GM12878 (cell line): ENCODE data around the gene ASCC1. TPM values are rescaled to one million over a fixed set of nuclear protein-coding genes. Genes with fewer than 3 reads are reported as not detected.

ENCODE experiments used
- ATAC-seq: fragments of 200-7000 bp; cut with Tn5 transposase; 3 replicates; pipeline ENCODE4 v1.9.1; 2020; ENCODE audit warnings: mild to moderate bottlenecking, moderate library complexity
- BruUV-seq: library from RNA; stranded (reverse); fragments of 400-500 nt; replicated peaks from 2 replicates; lab custom pipeline; 2021; lab: Mats Ljungman, UMichigan
- CTCF ChIA-PET: fragments of 300-600 bp; sonication (Branson Sonifier 250); formaldehyde crosslinking; extraction: SDS; loops from one replicate; lab custom pipeline; 2021; ENCODE audit warnings: inconsistent platforms; lab: Yijun Ruan, JAX
- POLR2A ChIA-PET: fragments of 350-600 bp; formaldehyde crosslinking; extraction: SDS; loops from one replicate; lab custom pipeline; 2021; ENCODE audit warnings: inconsistent platforms; lab: Charles Lee
- RAD21 ChIA-PET: fragments of 300-600 bp; sonication (Branson Sonifier 250); formaldehyde crosslinking; loops from one replicate; lab custom pipeline; 2023; ENCODE audit warnings: antibody characterized with exemption; ENCODE audit not compliant: unreplicated experiment; lab: Charles Lee
- SMC1A ChIA-PET: fragments of 300-600 bp; sonication (Branson Sonifier 250); formaldehyde crosslinking; loops from one replicate; lab custom pipeline; 2023; ENCODE audit not compliant: unreplicated experiment, uncharacterized antibody; lab: Charles Lee
- DNase-seq: peaks from one replicate; pipeline ENCODE4 v3.0.0-alpha.2; 2011; ENCODE audit warnings: low read depth, low spot score
- FAIRE-seq: peaks from 3 replicates; lab custom pipeline; 2011; peaks lifted over from hg19 to GRCh38; lab: Jason Lieb, UNC
- H2AFZ ChIP-seq: 2 replicates; pipeline ENCODE4 v1.6.0; 2011; ENCODE audit warnings: low read depth, low read length, control low read depth; ENCODE audit not compliant: control insufficient read depth
- H3K27ac ChIP-seq: 2 replicates; pipeline ENCODE4 v1.5.1; 2011; ENCODE audit warnings: control low read depth; ENCODE audit not compliant: control insufficient read depth, insufficient read depth
- H3K27me3 ChIP-seq, 2 experiments: replicated peaks in 1 of 2; 2 replicates each; pipeline versions ENCODE4 v1.6.0 to v1.6.1; 2011; ENCODE audit warnings: low read length in 1 of 2; ENCODE audit not compliant: control insufficient read depth in 2 of 2, insufficient read depth in 2 of 2
- H3K36me3 ChIP-seq, 2 experiments: 2 replicates each; pipeline ENCODE4 v1.5.1; 2011; ENCODE audit warnings: low read length in 1 of 2; ENCODE audit not compliant: control insufficient read depth in 2 of 2, insufficient read depth in 2 of 2
- H3K4me1 ChIP-seq: 2 replicates; pipeline ENCODE4 v1.6.1; 2011; ENCODE audit warnings: mild to moderate bottlenecking, low read length, moderate library complexity, mixed read lengths; ENCODE audit not compliant: control insufficient read depth, insufficient read depth
- H3K4me2 ChIP-seq: 2 replicates; pipeline ENCODE4 v1.6.0; 2011; ENCODE audit warnings: control low read depth; ENCODE audit not compliant: control insufficient read depth, insufficient read depth
- H3K4me3 ChIP-seq: fragments of 200-600 bp; sonication (generic); 2 replicates; pipeline ENCODE4 v1.5.1; 2016
- H3K79me2 ChIP-seq: 2 replicates; pipeline ENCODE4 v1.6.0; 2011; ENCODE audit warnings: low read length; ENCODE audit not compliant: control insufficient read depth, insufficient read depth
- H3K9ac ChIP-seq: 2 replicates; pipeline ENCODE4 v1.8.0; 2011; ENCODE audit warnings: low read length, control low read depth, mixed read lengths; ENCODE audit not compliant: control insufficient read depth, insufficient read depth
- H3K9me3 ChIP-seq: replicated peaks from 3 replicates; pipeline ENCODE4 v1.5.1; 2011; ENCODE audit warnings: mild to moderate bottlenecking, low read length; ENCODE audit not compliant: control insufficient read depth, insufficient read depth
- H4K20me1 ChIP-seq: 2 replicates; pipeline ENCODE4 v1.6.0; 2011; ENCODE audit not compliant: control insufficient read depth, insufficient read depth
- RELA ChIP-seq: fragments of 450-650 bp; IDR thresholded peaks from 2 replicates; pipeline ENCODE4 v1.8.0; 2014; ENCODE audit warnings: borderline replicate concordance; ENCODE audit not compliant: partially characterized antibody
- WGBS: methylation state at CpG from one replicate; pipeline ENCODE4 v1.1.6; 2016; ENCODE audit warnings: low lambda C conversion rate; ENCODE audit not compliant: insufficient replicate concordance, insufficient coverage; ENCODE audit errors: missing lambda C conversion rate; 5-methylcytosine and 5-hydroxymethylcytosine counted together
- in situ Hi-C: fragments of 300-500 bp; cut with MboI; formaldehyde crosslinking; loops from 9 replicates; pipeline ENCODE4 v1.14.3; 2018; ENCODE audit warnings: mixed read lengths
- intact Hi-C: fragments of 100-400 bp; cut with micrococcal nuclease; formaldehyde crosslinking; loops from one replicate; pipeline ENCODE4 v1.14.2; 2022; ENCODE audit not compliant: unreplicated experiment
- polyA plus RNA-seq, 11 experiments: library from polyadenylated mRNA; depleted of rRNA in 4 of 11; unstranded in 6 of 11; stranded (reverse) in 5 of 11; fragments of >200 nt; fragmentation: Nextera tagmentation in 4 of 11; fragmentation: Illumina TruSeq in 1 of 11; extraction: Ambion mirVana in 4 of 11; extraction: Trizol in 1 of 11; gene quantifications; 1 replicate in 1 of 11; 2 replicates in 10 of 11; pipeline versions ENCODE4 v1.2.1 to v1.2.3, GENCODE V29; 2011 to 2016; ENCODE audit warnings: inconsistent platforms in 2 of 11, missing spikeins in 2 of 11, low read depth in 1 of 11
- total RNA-seq, 4 experiments: library from RNA; depleted of rRNA in 3 of 4; stranded (reverse); fragments of >200 nt in 3 of 4; fragmentation: Illumina TruSeq in 1 of 4; extraction: Trizol in 1 of 4; gene quantifications; 2 replicates each; pipeline versions ENCODE4 v1.2.1 to v1.2.3, GENCODE V29; 2013 to 2021
- TF ChIP-seq, protein P1 (sequence below): fragments of 450-650 bp; IDR thresholded peaks from 2 replicates; pipeline ENCODE4 v1.6.1; 2018; ENCODE audit warnings: borderline replicate concordance, mild to moderate bottlenecking; ENCODE audit not compliant: partially characterized antibody

Gene ASCC1
- total and polyA plus RNA-seq, 10 of the 15 experiments (the other 5 are each of a cell fraction or from before 2014, with no cell fraction given): 23.3 to 80.6 (median 42.8) TPM

DNA sequence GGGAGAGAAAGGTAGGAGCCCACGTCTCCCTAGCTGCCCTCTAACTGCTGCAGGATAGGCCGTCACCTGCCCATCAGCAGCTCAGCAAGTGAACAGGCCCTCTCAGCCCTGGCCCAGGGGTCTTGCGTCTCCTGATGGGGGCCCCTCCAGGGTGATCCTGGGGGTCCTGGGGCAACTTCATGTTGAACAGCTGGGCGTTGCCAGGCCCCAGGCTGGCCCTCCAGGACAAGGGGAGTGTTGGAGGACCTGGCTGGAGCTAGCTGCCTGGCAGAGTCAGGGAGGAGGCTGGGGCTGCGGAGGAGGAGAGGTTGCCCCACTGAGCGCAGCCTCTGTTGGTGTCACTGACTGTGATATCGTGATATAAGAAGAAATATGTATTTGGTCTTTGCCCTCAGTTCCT, 162.4 kb downstream of the ASCC1 start:
- Histone ChIP-seq H2AFZ (no peak overlapping the region), H3K36me3 (no peaks in the 10 kb centered on the region), H4K20me1 (no peaks in the 10 kb centered on the region), H3K9me3 (peaks cover 7% of the 10 kb centered on the region), H3K27me3 (no peaks in the 10 kb centered on the region), H3K4me2 (no peak overlapping the region), H3K9ac (no peak overlapping the region), H3K4me1 (peaks cover 9% of the 10 kb centered on the region), H3K27ac (no peak overlapping the region), H3K79me2 (no peaks in the 10 kb centered on the region), H3K4me3 (no peak overlapping the region)
- ATAC-seq: no peak
- RAD21 ChIA-PET: interaction anchor here (0.7 to 2.0 kb wide), 6 partner anchors 8 to 282 kb away, joined by 3 to 5 read pairs (median 3); no protein-coding TSS in a partner anchor
- intact Hi-C loops: no loop called here
- no peak for FAIRE-seq
- 77% methylated on average over 7 of the region's 7 CpGs for WGBS
- TF ChIP-seq RELA: no peak
- TF ChIP-seq, protein P1, sequence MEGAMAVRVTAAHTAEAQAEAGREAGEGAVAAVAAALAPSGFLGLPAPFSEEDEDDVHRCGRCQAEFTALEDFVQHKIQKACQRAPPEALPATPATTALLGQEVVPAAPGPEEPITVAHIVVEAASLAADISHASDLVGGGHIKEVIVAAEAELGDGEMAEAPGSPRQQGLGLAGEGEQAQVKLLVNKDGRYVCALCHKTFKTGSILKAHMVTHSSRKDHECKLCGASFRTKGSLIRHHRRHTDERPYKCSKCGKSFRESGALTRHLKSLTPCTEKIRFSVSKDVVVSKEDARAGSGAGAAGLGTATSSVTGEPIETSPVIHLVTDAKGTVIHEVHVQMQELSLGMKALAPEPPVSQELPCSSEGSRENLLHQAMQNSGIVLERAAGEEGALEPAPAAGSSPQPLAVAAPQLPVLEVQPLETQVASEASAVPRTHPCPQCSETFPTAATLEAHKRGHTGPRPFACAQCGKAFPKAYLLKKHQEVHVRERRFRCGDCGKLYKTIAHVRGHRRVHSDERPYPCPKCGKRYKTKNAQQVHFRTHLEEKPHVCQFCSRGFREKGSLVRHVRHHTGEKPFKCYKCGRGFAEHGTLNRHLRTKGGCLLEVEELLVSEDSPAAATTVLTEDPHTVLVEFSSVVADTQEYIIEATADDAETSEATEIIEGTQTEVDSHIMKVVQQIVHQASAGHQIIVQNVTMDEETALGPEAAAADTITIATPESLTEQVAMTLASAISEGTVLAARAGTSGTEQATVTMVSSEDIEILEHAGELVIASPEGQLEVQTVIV: no peak
- BruUV-seq: no TSS peak
- no peak for DNase-seq
- POLR2A ChIA-PET: no interaction called here
- CTCF ChIA-PET: interaction anchor here (0.7 to 2.0 kb wide), 9 partner anchors 18 to 284 kb away, joined by 3 to 9 read pairs (median 4); no protein-coding TSS in a partner anchor
- in situ Hi-C loops: loop anchor here (5.0 kb wide), 2 partner anchors 164 to 284 kb away; partner anchors contain the start of genes ANAPC16 and ASCC1
- SMC1A ChIA-PET: interaction anchor here (0.8 to 9.2 kb wide), 10 partner anchors 16 to 199 kb away, joined by 3 to 107 read pairs (median 3); no protein-coding TSS in a partner anchor
